CD4-positive, alpha-beta T cell treated with Interferon alpha-2 for 1 hour (primary cell): ENCODE data around the gene MCRIP2.

Source experiments
- DNase-seq, 2 donors: peaks; one replicate each; pipeline ENCODE4 v3.0.0-alpha.2; 2020 to 2022

MCRIP2 gene

DNA sequence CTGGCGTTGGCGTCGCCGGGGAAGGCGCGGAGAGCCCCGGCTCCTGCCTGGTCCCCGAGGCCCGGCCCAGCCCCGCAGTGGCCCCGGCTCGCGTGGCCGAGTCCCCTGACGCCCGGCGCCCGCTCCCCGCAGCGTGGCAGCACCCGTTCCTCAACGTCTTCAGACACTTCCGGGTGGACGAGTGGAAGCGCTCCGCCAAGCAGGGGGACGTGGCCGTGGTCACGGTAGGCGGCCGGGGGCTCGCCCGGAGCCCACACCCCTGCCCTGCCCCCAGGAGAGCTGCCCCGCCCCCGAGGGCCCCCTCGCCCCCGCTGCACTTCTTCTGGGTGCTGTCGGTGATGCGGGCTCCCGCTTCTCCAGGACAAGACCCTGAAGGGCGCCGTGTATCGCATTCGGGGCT lies 8.0 kb downstream of the MCRIP2 start:
- no peak for DNase-seq

DNA sequence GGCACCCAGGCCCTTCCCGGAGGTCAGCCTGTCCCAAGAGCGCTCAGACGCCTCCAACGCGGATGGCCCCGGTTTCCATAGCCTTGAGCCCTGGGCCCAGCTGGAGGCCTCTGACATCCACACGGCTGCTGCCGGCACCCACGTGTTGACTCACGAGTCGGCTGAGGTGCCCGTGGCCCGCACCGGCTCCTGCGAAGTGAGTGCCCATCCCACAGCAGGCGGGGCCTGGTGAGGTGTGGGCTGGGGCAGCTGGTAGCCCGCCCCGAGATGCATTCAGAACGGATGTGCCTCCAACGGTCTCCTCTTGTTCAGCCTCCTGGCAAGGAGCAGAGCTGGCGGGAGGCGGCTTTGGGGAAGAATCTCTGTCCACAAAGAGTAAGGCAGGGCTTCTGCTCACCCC lies 10.2 kb downstream of the MCRIP2 start:
- DNase-seq, result no peak

DNA sequence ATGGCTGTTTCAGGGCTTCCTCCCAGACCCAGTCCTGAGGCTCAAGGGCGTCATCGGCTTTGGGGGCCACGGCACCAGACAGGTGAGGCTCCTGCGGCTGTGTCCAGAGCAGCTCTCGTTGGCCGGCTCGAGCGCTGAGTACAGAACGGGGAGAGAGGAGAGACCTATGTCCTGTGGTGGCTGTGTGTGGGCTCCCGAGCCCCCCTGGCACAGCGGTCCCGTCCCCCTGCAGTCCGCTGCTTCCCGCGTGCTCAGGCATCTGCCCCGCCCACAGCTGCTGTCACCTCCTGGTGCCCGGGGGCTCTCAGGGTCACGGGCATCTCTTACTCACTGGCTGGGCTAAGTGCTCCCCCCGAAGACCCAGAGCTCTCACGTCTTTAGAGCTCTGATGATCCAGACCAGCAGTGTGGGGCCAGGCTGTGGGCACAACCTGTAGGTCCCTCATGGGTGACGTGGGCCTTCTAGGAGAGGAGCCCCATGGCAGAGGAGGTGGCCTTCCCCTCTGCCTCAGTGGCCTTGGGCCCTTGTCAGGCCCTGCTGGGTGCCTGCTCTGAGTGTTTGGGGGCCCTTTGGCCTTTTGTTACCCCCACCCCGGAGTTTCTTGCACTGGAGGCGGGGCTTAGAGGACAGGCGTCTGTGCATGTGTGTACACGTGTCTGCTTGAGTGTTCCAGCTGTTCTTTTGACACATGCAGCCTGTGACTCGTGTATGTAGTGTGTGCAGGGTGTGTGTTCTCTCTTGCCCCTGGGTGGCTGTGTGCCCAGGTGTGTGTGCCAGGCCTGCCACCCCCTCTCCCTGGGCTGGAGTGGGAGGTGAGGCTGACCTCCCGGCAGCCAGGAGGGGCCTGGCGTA lies 11.1 kb downstream of the MCRIP2 start:
- no peak for DNase-seq

DNA sequence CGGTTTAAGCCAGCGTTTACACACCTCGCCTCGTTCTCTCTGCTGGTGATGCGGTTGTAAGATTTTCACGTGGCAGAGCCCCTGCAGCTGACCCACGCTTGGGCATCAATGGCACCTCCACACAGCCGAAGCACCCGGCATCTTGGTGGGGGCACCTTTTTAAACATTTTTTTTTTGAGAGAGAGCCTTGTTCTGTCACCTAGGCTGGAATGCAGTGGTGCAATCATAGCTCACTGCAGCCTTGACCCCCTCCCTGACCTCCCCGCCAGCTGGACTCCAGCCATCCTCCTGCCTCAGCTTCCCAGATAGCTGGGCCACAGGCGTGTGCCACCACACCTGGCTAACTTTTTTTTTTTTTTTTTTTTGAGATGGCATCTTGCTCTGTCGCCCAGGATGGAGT lies 12.4 kb downstream of the MCRIP2 start:
- no peak for DNase-seq

DNA sequence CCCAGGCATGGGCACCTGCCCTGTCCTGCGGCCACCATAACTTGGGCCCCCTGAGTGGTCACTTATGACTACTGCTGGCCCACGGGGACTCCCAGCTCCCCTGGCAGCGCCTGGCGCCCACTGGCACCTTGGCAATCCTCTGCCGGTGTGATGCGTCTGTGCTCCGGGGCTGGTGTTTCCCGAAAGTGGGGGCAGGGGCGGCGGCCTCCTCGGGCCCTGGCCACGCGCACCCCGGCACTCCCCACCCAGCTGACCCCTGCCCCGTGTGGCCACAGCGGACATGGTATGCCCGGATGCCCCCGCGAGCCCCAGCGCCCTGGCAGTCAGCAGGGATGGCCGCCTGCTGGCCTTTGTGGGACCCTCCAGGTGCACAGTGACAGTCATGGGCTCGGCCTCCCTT lies 15.9 kb downstream of the MCRIP2 start:
- no peak for DNase-seq

DNA sequence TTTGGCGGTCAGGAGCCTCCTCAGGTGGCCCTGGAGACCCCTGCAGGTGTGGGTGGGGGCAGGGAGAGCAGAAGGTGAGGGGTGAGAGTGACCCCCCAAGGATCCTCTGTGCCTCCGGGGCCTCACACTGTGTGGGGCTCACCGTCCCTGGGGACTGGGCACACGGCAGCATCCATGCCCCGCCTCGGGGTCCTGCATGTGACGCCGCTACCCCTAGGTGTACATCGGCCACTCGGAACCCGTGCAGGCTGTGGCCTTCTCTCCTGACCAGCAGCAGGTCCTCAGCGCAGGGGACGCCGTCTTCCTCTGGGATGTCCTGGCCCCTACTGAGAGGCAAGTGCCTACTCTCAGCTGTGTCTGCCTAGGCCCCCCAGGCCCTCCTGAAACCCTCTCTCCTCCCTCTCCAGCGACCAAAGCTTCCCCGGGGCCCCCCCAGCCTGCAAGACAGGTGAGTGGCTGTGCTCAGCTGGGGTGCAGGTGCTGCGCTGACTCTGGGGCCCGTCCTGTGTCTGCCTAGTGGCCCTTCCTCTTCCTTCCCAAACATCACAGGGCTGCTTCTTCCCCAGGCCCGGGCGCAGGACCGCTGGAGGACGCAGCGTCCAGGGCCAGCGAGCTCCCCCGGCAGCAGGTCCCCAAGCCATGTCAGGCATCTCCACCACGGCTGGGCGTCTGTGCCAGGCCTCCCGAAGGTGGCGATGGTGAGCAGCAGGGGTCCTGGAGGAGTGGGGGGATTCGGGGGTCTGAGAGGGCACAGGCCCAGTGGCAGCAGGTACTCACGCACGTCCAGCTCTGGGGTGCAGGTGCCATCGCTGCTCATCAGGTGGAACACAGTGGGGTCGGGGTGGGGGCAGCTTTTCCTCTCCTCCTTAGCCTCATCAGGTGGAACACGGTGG lies 17.3 kb downstream of the MCRIP2 start:
- no peak for DNase-seq

DNA sequence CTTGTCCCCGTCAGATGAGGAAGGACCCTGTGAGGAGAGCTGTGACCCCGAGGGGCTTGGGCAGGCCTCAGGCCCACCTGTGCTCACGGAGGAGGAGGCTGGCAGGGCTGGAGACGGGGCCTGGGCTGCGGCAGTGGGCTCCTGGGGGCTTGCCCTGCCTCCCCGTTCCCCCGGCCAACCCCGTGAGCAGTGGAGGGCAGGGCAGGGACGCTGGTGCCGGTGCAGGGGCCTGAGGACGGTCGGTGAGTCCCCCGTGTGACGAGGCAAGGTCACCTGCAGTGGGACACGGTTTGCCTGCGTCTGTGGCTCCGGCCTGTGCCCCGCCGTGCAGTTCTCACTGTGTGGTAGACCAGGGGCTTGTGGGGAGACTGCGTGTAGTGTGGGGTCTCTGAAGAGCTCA lies 18.0 kb downstream of the MCRIP2 start:
- DNase-seq, result no peak

DNA sequence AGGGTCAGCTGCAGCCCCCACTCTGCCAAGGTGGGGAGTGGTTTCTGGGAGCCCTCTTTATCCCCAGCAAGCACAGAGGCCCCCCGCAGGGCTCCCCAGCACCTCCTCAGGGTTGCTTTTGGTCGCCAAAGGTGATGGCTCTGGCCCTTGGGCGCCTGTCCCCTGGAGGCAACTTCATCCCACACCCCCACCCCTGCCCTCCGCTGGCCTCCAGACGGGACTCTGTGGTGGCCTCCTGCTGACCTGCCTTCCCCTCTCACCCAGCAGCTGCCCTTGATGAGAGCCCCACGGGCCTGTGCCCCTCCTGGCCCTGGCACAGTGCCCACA lies 18.5 kb downstream of the MCRIP2 start:
- DNase-seq, result no peak

DNA sequence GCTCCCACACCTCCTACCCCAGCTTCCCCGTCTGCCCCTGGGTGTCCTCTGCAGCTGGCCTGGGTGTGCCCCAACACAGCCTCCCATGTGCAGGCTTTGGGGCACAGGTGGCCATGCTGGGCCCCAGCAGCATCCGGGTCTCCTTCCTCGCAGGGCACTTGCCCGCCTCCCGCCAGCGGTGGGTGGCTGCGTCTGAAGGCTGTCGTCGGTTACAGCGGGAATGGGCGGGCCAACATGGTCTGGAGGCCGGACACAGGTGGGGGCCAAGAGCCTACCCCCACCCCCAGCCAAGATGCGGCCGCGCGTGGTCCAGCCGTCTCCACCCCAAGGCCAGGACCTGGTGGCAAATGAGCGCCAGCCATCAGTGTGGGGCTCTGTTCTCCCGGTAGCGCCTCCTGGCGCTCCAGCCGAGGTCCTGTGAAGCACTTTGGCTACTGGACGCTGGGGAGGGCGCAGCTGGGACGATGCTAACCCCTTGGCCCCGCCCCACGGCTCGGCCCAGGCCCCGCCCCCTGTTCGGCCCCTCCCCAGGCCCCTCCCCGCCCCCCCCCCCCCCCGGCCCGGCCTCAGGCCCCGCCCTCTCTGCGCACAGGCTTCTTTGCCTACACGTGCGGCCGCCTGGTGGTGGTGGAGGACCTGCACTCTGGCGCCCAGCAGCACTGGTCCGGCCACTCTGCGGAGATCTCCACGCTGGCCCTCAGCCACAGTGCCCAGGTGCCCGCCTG lies 19.0 kb downstream of the MCRIP2 start:
- peak; percentile 72 to 78 for DNase-seq

DNA sequence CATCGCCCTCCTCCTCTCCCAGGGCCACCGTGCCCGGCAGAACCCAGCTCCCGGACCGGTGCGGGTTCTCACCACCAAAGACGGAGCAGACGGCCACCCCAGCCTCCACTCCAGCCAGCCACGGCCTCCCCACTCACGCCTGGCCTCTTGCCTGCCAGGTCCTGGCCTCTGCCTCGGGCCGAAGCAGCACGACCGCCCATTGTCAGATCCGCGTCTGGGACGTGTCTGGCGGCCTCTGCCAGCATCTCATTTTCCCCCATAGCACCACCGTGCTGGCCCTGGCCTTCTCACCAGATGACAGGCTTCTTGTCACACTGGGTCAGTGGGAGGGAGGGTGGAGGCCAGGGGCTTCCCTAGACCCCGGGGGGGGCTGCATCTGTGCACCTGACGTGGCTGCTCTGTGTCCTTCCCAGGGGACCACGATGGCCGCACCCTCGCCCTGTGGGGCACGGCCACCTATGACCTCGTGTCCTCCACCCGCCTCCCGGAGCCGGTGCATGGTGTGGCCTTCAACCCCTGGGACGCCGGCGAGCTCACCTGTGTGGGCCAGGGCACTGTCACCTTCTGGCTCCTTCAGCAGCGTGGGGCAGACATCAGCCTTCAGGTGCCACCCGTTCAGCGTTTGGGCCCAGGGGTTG lies 19.7 kb downstream of the MCRIP2 start:
- DNase-seq, result no peak

DNA sequence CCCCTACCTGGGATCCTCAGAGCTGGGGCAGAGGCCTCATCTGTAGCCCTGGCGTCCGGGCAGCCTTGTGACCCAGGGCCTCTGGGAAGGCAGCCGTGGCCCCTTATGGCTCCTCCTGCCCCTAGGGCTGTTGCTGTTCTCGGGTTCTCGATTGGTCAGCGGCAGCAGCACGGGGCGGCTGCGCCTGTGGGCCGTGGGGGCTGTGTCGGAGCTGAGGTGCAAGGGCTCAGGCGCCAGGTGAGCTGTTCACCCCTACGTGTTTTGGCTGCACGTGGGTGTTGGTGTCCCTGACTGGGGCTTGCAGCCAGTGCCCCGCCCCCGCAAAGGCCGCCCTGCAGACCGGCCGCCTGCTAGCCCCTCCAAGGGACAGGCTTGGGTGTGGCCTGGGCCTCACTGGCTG lies 20.5 kb downstream of the MCRIP2 start:
- no peak for DNase-seq

DNA sequence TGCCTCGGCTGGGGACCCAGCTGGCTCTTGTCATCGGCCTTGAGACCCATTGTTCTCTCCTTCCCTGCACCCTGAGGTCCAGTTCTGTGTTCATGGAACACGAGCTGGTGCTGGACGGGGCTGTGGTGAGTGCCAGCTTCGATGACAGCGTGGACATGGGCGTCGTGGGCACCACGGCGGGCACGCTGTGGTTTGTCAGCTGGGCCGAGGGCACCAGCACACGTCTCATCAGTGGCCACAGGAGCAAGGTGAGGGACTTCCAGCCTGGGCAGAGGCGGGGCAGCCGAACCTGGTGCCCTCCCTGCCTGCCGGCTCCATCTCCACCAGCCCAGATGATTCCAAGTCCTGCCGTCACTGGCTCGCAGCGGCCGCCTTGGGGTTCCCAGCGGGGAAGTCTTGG lies 21.0 kb downstream of the MCRIP2 start:
- DNase-seq, result no peak

DNA sequence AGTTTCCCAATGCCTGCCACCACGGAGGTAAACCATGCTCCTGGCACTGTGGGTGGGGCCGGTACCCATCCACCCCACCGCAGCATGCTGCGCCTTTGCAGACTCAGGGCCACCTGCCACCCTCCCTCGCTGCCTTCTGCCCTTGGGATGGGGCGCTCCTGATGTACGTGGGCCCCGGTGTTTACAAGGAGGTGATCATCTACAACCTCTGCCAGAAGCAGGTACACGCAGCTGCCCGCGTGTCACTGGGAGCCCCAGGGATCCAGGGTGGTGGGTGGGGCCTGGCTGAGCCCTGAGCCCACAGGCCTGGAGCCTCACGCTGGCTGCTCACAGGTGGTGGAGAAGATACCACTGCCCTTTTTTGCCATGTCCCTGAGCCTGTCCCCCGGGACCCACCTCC lies 24.9 kb downstream of the MCRIP2 start:
- no peak for DNase-seq

DNA sequence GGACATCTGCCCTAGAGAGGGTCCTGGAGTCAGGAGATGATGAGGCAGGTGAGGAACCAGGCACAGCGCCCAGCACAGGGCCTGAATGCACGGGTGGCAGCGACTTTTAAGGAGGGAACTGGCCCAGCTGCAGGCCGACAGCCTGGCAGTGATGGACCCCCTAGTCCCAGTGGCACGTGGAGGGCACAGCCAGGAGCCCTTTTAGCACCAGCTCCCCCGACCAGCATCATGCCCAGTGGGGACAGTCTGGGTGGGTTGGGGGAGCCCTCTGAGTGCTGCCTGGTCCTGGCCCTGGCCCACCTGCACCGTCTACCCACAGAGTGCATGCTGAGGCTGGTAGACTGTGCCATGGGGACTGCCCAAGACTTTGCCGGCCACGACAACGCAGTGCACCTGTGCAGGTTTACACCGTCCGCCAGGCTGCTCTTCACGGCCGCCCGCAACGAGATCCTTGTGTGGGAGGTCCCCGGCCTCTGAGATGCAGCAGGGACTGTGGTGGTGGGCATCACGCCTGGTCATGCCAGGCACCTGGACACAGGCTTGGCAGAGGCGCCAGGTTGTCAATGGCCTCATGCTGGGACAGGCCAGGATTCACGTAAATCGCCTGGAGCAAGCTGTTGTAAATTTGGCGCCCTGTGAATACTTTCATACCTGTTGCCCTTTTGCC lies 25.6 kb downstream of the MCRIP2 start:
- no peak for DNase-seq

DNA sequence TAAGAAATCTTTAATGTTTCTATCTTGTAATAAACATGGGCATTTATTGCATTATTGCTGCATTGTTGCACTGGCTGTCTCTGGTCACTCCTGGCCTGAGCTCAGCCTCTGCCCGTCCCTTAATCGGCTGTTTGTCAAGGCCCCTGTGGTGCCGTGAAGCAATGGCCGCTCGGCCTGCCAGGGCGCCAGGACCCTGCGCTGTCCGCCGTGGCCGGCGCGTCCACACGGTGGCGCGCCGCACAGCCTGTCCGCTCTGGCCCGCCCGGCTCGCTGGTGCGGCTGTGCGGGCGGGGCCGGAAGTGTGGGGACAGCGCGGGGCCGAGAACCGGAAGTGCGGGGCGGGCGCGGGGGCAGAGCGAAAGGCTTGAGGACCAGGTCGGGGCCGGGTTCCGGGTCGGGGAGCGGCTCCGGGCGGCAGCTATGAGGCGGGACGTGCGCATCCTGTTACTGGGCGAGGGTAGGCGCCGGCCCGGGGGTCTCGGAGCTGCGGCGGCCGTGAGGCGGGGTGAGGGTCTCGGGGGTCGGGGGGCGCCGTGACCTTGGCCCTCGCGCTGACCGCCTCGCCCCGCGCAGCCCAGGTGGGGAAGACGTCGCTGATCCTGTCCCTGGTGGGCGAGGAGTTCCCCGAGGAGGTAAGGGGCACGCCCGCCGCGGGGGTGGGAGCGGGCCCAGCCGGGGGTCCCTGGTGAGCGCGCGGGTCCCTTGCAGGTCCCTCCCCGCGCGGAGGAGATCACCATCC lies 26.3 kb downstream of the MCRIP2 start, which contains the start of gene RHOT2:
Gene RHOT2, plus strand, starts transcription at position 353 of the 739 bp plus-strand sequence. Its CDS starts 68 bp downstream, at position 421.
- peak; percentile 92 to 94 for DNase-seq

DNA sequence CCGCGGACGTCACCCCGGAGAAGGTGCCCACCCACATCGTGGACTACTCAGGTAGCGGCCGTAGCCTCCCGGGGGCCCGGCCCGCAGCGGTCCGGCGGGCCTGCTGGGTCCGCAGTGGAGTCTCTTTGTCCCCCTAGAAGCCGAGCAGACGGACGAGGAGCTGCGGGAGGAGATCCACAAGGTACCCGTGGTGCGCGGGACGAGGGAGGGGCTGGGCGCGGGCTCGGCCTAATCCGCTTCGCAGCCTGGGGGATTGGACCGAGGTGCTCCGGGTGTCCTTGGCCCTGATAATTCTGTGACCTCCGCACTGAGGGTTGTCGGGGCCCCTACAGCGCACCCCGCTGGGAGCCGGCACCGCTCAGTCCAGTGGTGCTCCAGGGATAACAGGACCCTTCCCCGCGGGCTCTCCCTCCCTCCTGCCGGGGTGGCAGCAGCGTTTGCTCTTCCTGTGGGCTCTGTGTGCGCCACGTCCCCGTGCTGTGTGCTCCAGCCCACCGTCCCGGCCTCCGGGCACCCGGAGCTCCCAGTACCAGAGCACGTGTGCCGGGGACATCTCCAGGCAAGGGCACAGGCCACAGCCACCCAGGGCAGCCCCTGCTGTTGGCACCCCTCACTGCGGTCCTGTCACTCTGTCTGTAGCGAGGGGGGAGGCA lies 27.0 kb downstream of the MCRIP2 start:
- no peak for DNase-seq

DNA sequence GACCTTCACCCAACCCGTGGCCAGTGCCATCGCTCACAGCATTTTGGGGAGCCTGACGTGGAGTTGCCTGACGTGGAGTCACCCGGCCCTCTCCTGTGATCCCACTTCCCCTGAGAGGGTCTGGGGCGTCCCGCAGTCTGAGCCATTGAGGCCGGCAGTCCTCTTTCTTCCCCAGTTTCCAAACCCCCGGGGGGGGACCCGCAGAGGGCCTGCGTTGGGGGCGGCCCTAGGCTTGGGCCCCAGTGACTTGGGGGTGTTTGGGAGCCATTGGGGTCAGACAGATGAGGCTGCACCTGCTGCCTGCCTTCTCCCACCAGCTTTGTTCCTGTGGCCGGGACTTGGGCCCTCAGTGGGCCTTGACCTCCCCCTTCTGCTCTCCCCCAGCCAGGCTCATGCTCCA lies 28.0 kb downstream of the MCRIP2 start:
- DNase-seq, result no peak

DNA sequence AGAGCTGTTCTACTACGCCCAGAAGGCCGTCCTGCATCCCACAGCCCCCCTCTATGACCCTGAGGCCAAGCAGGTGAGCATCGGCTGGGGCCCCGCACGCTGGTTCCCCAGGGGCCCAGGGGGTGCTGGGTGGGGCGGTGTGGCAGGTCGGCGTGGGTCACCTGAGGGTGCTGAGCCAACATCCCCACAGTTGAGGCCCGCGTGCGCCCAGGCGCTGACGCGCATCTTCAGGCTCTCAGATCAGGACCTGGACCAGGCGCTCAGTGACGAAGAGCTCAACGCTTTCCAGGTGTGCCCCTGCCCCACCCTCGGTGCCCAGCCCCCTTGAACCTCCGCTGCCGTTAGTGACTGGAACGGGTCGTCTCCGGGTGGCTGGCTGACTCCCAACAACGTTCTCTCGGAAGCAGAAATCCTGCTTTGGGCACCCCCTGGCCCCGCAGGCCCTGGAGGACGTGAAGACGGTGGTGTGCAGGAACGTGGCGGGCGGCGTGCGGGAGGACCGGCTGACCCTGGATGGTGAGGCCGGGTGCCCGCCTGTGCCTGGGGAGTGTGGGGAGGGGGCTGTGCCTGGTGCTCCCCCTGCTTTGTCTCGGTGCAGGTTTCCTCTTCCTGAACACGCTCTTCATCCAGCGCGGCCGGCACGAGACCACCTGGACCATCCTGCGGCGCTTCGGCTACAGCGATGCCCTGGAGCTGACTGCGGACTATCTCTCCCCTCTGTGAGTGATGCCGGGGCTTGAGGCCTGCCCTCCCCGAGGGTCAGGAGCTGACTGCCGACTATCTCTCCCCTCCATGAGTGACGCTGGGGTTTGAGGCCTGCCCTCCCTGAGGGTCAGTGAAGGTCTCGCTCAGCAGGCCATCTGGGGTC lies 29.1 kb downstream of the MCRIP2 start:
- no peak for DNase-seq

DNA sequence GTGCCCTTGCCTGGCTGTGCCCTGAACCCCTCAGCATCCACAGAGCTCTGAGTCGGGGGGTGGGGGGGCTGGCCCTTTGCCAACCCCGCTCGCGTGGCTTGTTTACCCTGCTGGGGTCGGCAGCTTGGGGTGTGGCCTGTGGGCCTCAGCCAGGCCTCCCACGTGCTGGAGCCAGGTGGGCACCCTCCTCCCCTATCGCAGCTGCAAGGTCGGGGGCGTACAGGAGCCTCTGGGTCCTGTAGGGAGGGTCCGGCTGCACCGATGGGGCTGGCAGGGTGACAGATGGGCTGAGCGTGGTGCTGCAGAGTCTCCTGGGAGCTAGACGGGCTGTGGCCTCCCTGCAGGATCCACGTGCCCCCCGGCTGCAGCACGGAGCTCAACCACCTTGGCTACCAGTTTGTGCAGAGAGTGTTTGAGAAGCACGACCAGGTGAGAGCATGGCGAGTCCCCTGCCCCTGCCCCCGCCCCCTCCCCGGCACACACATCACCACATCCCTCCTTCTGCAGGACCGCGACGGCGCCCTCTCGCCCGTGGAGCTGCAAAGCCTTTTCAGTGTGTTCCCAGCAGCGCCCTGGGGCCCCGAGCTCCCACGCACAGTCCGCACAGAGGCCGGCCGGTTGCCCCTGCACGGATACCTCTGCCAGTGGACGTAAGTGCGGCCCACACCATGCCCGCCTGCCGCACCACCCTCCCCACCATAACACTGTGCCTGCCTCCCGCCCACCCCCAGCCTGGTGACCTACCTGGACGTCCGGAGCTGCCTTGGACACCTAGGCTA lies 29.9 kb downstream of the MCRIP2 start:
- no peak for DNase-seq
